BJ (cell line): Measurements from ENCODE around the gene ZNF184. TPM values are rescaled to one million over a fixed set of nuclear protein-coding genes. Genes with fewer than 3 reads are reported as not detected.

Source experiments
- CTCF ChIA-PET: fragments of 350-600 bp; formaldehyde crosslinking; extraction: SDS; loops from one replicate; lab custom pipeline; 2021; ENCODE audit warnings: antibody characterized with exemption, inconsistent platforms; lab: Yijun Ruan, JAX
- POLR2A ChIA-PET: fragments of 300-600 bp; sonication (Branson Sonifier 250); formaldehyde crosslinking; extraction: SDS; loops from one replicate; lab custom pipeline; 2021; ENCODE audit warnings: antibody characterized with exemption; lab: Charles Lee
- DNase-seq: peaks from one replicate; pipeline ENCODE4 v3.0.0-alpha.2; 2011; ENCODE audit warnings: low read depth
- H3K27me3 ChIP-seq: 2 replicates; pipeline ENCODE4 v1.6.0; 2011; ENCODE audit warnings: low read length; ENCODE audit not compliant: control insufficient read depth, insufficient read depth
- H3K36me3 ChIP-seq: 2 replicates; pipeline ENCODE4 v1.5.1; 2011; ENCODE audit warnings: low read length; ENCODE audit not compliant: control insufficient read depth, insufficient read depth
- H3K4me3 ChIP-seq: 2 replicates; pipeline ENCODE4 v1.5.1; 2011; ENCODE audit warnings: low read depth, mild to moderate bottlenecking, control low read depth, low read length
- CTCF ChIP-seq: IDR thresholded peaks from 2 replicates; pipeline ENCODE4 v1.5.1; 2011; ENCODE audit warnings: low read depth, mild to moderate bottlenecking, control low read depth, inconsistent platforms, low read length, moderate library complexity; ENCODE audit not compliant: insufficient read depth
- polyA plus RNA-seq: library from polyadenylated mRNA; depleted of rRNA; stranded (reverse); fragments of >200 nt; gene quantifications from 2 replicates; pipeline ENCODE4 v1.2.3, GENCODE V29; 2011

The ZNF184 gene
- polyA plus RNA-seq, 1 experiment, result 1.8 TPM

- no peak; the same call in 1 of the 2 replicates for TF ChIP-seq CTCF
- Histone ChIP-seq H3K36me3 (no peaks in the 10 kb centered on the region), H3K4me3 (peak overlapping the region; percentile 47), H3K27me3 (peaks cover 3% of the 10 kb centered on the region)
- ChIA-PET CTCF (interaction anchor here (0.7 to 1.0 kb wide), 2 partner anchors 21 to 249 kb away, joined by 3 read pairs; no protein-coding TSS in a partner anchor), POLR2A (no interaction called here)
- no peak for DNase-seq
These were observed 22.7 kb upstream of the ZNF184 start for GRCh38 chr6:27495386-27496135.

GRCh38 chr6:27494987-27495385 is 22.1 kb upstream of the ZNF184 start:
- ChIA-PET CTCF (interaction anchor here (0.7 kb wide), 1 partner anchor 248 kb away, joined by 3 read pairs; no protein-coding TSS in a partner anchor), POLR2A (no interaction called here)
- no peak for DNase-seq
- Histone ChIP-seq H3K4me3 (peak overlapping the region; percentile 47), H3K36me3 (no peaks in the 10 kb centered on the region), H3K27me3 (no peaks in the 10 kb centered on the region)
- no peak for TF ChIP-seq CTCF

GRCh38 chr6:27494103-27494502 is 21.2 kb upstream of the ZNF184 start:
- ChIA-PET CTCF (interaction anchor here (1.0 kb wide), 1 partner anchor 8 kb away, joined by 4 read pairs; no protein-coding TSS in a partner anchor), POLR2A (no interaction called here)
- Histone ChIP-seq H3K4me3 (no peak overlapping the region), H3K36me3 (no peaks in the 10 kb centered on the region), H3K27me3 (no peaks in the 10 kb centered on the region)
- DNase-seq, result no peak
- TF ChIP-seq CTCF, result no peak

- TF ChIP-seq CTCF, result no peak
- CTCF ChIA-PET, result no interaction called here
- Histone ChIP-seq H3K4me3 (no peak overlapping the region), H3K36me3 (no peaks in the 10 kb centered on the region), H3K27me3 (no peaks in the 10 kb centered on the region)
- POLR2A ChIA-PET, result no interaction called here
- DNase-seq, result no peak
These were observed 19.8 kb upstream of the ZNF184 start for GRCh38 chr6:27492631-27493190.
